Trophoblast cell (in vitro differentiated cells and primary cell): Measurements from ENCODE around the gene PEAK3.
"Not testable (repeated sequence)": the region's sequence is repeated elsewhere in the genome, so short reads cannot be mapped to it uniquely, and the experiment has no call there.

Source experiments
- DNase-seq, 2 donors: peaks; one replicate each; pipeline ENCODE4 v3.0.0-alpha.2; 2016
- H2AFZ ChIP-seq: 2 replicates; pipeline ENCODE4 v1.6.1; 2013; ENCODE audit warnings: low read length, moderate library complexity, mild to moderate bottlenecking; ENCODE audit not compliant: insufficient read depth, poor library complexity
- H2AK5ac ChIP-seq: 2 replicates; pipeline ENCODE4 v1.6.1; 2013; ENCODE audit warnings: mild to moderate bottlenecking, low read length
- H2BK120ac ChIP-seq: 2 replicates; pipeline ENCODE4 v1.6.1; 2013; ENCODE audit warnings: low read length, mild to moderate bottlenecking, moderate library complexity; ENCODE audit not compliant: insufficient read depth, poor library complexity
- H2BK12ac ChIP-seq: 2 replicates; pipeline ENCODE4 v1.6.1; 2013; ENCODE audit warnings: mild to moderate bottlenecking, low read length, moderate library complexity
- H2BK5ac ChIP-seq: 2 replicates; pipeline ENCODE4 v1.6.1; 2013; ENCODE audit warnings: low read length, low read depth, moderate library complexity, mild to moderate bottlenecking; ENCODE audit not compliant: poor library complexity
- H3K14ac ChIP-seq: 2 replicates; pipeline ENCODE4 v1.6.1; 2013; ENCODE audit warnings: mild to moderate bottlenecking, low read length
- H3K18ac ChIP-seq: 2 replicates; pipeline ENCODE4 v1.6.1; 2013; ENCODE audit warnings: mild to moderate bottlenecking, low read length
- H3K23ac ChIP-seq: 2 replicates; pipeline ENCODE4 v1.6.1; 2013; ENCODE audit warnings: low read length
- H3K27ac ChIP-seq: 2 replicates; pipeline ENCODE4 v1.5.1; 2013; ENCODE audit warnings: low read depth, mild to moderate bottlenecking, inconsistent platforms, low read length, moderate library complexity
- H3K27me3 ChIP-seq: 2 replicates; pipeline ENCODE4 v1.6.1; 2013; ENCODE audit warnings: inconsistent platforms, mild to moderate bottlenecking, low read length, moderate library complexity; ENCODE audit not compliant: insufficient read depth
- H3K36me3 ChIP-seq, 2 experiments: 1 replicate in 1 of 2; 2 replicates in 1 of 2; pipeline ENCODE4 v1.6.1; 2013; ENCODE audit warnings: low read length in 2 of 2, mild to moderate bottlenecking in 2 of 2, moderate library complexity in 1 of 2; ENCODE audit not compliant: insufficient read depth in 2 of 2, control insufficient read depth in 1 of 2
- H3K4ac ChIP-seq: 2 replicates; pipeline ENCODE4 v1.6.1; 2013; ENCODE audit warnings: low read depth, mild to moderate bottlenecking, low read length, moderate library complexity
- H3K4me1 ChIP-seq, 2 experiments: 1 replicate in 1 of 2; 2 replicates in 1 of 2; pipeline ENCODE4 v1.6.1; 2013; ENCODE audit warnings: low read length in 2 of 2, mild to moderate bottlenecking in 2 of 2, moderate library complexity in 1 of 2; ENCODE audit not compliant: insufficient read depth in 2 of 2, control insufficient read depth in 1 of 2
- H3K4me2 ChIP-seq: 2 replicates; pipeline ENCODE4 v1.6.1; 2013; ENCODE audit warnings: inconsistent platforms, mild to moderate bottlenecking, low read length, moderate library complexity
- H3K4me3 ChIP-seq: 2 replicates; pipeline ENCODE4 v1.5.1; 2013; ENCODE audit warnings: mild to moderate bottlenecking, low read depth, low read length, inconsistent platforms
- H3K79me1 ChIP-seq: one replicate; pipeline ENCODE4 v1.6.1; 2013; ENCODE audit warnings: low read length
- H3K79me2 ChIP-seq: 2 replicates; pipeline ENCODE4 v1.6.1; 2013; ENCODE audit warnings: low read length, mild to moderate bottlenecking; ENCODE audit not compliant: control insufficient read depth, insufficient read depth, poor library complexity
- H3K9ac ChIP-seq: 2 replicates; pipeline ENCODE4 v1.6.1; 2013; ENCODE audit warnings: mild to moderate bottlenecking, low read length
- H3K9me3 ChIP-seq: 2 replicates; pipeline ENCODE4 v1.6.1; 2013; ENCODE audit warnings: low read depth, mild to moderate bottlenecking, control low read depth, inconsistent platforms, low read length; ENCODE audit not compliant: insufficient read depth
- H4K12ac ChIP-seq: 2 replicates; pipeline ENCODE4 v1.6.1; 2013; ENCODE audit warnings: low read depth, mild to moderate bottlenecking, low read length, moderate library complexity
- H4K8ac ChIP-seq: 2 replicates; pipeline ENCODE4 v1.6.1; 2013; ENCODE audit warnings: low read depth, mild to moderate bottlenecking, low read length, moderate library complexity
- H4K91ac ChIP-seq: one replicate; pipeline ENCODE4 v1.6.1; 2013; ENCODE audit warnings: low read depth, mild to moderate bottlenecking, low read length, moderate library complexity
- WGBS: extraction: QIAGEN DNeasy Blood & Tissue Kit; methylation state at CpG from one replicate; pipeline ENCODE4 v1.1.7; 2013; ENCODE audit warnings: missing lambda C conversion rate; ENCODE audit not compliant: insufficient read length, insufficient coverage; ENCODE audit errors: extremely low coverage; 5-methylcytosine and 5-hydroxymethylcytosine counted together

The PEAK3 gene

DNA sequence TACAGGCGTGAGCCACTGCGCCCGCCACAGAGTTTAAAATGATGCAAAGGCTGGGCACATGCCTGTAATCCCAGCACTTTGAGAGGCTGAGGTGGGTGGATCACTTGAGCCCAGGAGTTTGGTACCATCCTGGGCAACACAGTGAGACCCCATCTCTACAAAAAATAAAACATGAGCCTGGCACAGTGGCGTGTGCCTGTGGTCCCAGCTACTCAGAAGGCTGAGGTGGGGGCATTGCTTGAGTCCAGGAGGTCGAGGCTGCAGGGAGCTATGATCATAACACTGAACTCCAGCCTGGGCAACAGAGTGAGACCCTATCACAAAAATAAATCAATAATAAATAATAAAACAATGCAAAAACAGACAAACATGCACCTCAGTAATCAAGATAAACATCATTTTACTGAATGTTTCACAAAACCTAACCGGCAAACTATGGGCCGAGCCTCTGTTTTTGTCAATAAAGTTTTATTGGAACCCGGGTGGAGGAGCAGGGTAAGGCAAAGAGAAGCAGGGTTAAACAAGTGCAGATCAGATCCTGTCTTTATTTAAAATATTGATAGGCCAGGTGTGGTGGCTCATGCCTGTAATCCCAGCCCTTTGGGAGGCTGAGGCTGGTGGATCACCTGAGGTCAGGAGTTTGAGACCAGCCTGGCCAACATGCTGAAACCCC is 2.0 kb upstream of the PEAK3 start:
- DNase-seq, result no peak
- Histone ChIP-seq H3K4me2 (no peak overlapping the region), H4K12ac (no peak overlapping the region), H3K23ac (no peak overlapping the region), H4K91ac (no peak overlapping the region), H3K9me3 (peaks cover 6% of the 10 kb centered on the region), H3K9ac (no peak overlapping the region), H2BK120ac (no peak overlapping the region), H3K27me3 (peaks cover 14% of the 10 kb centered on the region), H2BK5ac (no peak overlapping the region), H3K18ac (no peak overlapping the region), H3K4me3 (no peak overlapping the region), H2AFZ (no peak overlapping the region), H2BK12ac (no peak overlapping the region), H3K4me1 (peaks cover 7 to 8% of the 10 kb centered on the region in 2 experiments), H3K27ac (no peak overlapping the region), H4K8ac (no peak overlapping the region), H3K14ac (no peak overlapping the region), H3K4ac (no peak overlapping the region), H3K79me2 (no peaks in the 10 kb centered on the region), H3K36me3 (no peaks in the 10 kb centered on the region), H3K79me1 (peaks cover 3% of the 10 kb centered on the region), H2AK5ac (no peak overlapping the region)
- no CpG with 5 or more reads among the region's 8 CpGs for WGBS

- no peak overlapping the region for H4K91ac ChIP-seq
- no peak overlapping the region for H2AFZ ChIP-seq
- no peaks in the 10 kb centered on the region for H3K9me3 ChIP-seq
- H3K4me3 ChIP-seq, result no peak overlapping the region
- no peak for DNase-seq
- peaks cover 7 to 8% of the 10 kb centered on the region in 2 experiments for H3K4me1 ChIP-seq
- peaks cover 6% of the 10 kb centered on the region for H3K27me3 ChIP-seq
- H3K18ac ChIP-seq, result no peak overlapping the region
- WGBS, result no CpG with 5 or more reads among the region's 11 CpGs
- H3K23ac ChIP-seq, result no peak overlapping the region
- H3K36me3 ChIP-seq, result no peaks in the 10 kb centered on the region
- no peak overlapping the region for H4K12ac ChIP-seq
- no peaks in the 10 kb centered on the region for H3K79me2 ChIP-seq
- H2BK12ac ChIP-seq, result no peak overlapping the region
- no peak overlapping the region for H3K27ac ChIP-seq
- H3K14ac ChIP-seq, result no peak overlapping the region
- H3K4me2 ChIP-seq, result no peak overlapping the region
- H2BK120ac ChIP-seq, result no peak overlapping the region
- peak overlapping the region; percentile 32 for H2AK5ac ChIP-seq
- H3K9ac ChIP-seq, result no peak overlapping the region
- no peak overlapping the region for H3K4ac ChIP-seq
- peaks cover 3% of the 10 kb centered on the region for H3K79me1 ChIP-seq
- no peak overlapping the region for H2BK5ac ChIP-seq
- no peak overlapping the region for H4K8ac ChIP-seq
Observed at GRCh38 chr19:2282862-2283237, 875 bp upstream of the PEAK3 start.

- H3K4me1 ChIP-seq, H2BK120ac ChIP-seq, H3K79me2 ChIP-seq, H2BK12ac ChIP-seq, H4K8ac ChIP-seq, H3K9me3 ChIP-seq, H3K27me3 ChIP-seq, H3K23ac ChIP-seq, DNase-seq, H4K12ac ChIP-seq, H3K9ac ChIP-seq, H3K27ac ChIP-seq, H2BK5ac ChIP-seq, H3K36me3 ChIP-seq, H4K91ac ChIP-seq, H3K79me1 ChIP-seq, H3K4me3 ChIP-seq, H3K14ac ChIP-seq, H3K4ac ChIP-seq: not testable (repeated sequence)
- H2AFZ ChIP-seq, result peak overlapping the region; percentile 59
- H3K4me2 ChIP-seq, result peak overlapping the region; percentile 52
- H3K18ac ChIP-seq, result peak overlapping the region; percentile 21
- H2AK5ac ChIP-seq, result peak overlapping the region; percentile 47
- no CpG with 5 or more reads among the region's 16 CpGs for WGBS
Observed at GRCh38 chr19:2281265-2282061, 512 bp downstream of the PEAK3 start.

GRCh38 chr19:2280633-2281264 is 1.2 kb downstream of the PEAK3 start:
- Histone ChIP-seq H3K4me3 (no peak overlapping the region), H3K18ac (no peak overlapping the region), H2AK5ac (no peak overlapping the region), H2BK120ac (no peak overlapping the region), H3K14ac (no peak overlapping the region), H3K23ac (no peak overlapping the region), H2BK5ac (no peak overlapping the region), H3K79me2 (no peaks in the 10 kb centered on the region), H3K27ac (no peak overlapping the region), H4K8ac (no peak overlapping the region), H3K27me3 (no peaks in the 10 kb centered on the region), H4K91ac (no peak overlapping the region), H3K4me1 (peaks cover 7 to 8% of the 10 kb centered on the region in 2 experiments), H3K79me1 (peaks cover 3% of the 10 kb centered on the region), H4K12ac (no peak overlapping the region), H2BK12ac (no peak overlapping the region), H3K36me3 (peaks cover 4 to 7% of the 10 kb centered on the region in 2 experiments), H3K4me2 (no peak overlapping the region), H3K4ac (no peak overlapping the region), H3K9ac (no peak overlapping the region), H2AFZ (no peak overlapping the region), H3K9me3 (no peaks in the 10 kb centered on the region)
- no peak for DNase-seq
- no CpG with 5 or more reads among the region's 26 CpGs for WGBS
